Hematopoietic multipotent progenitor cell treated with erythropoietin and hydrocortisone succinate and interleukin-3 and kit ligand, for 4 days (in vitro differentiated cells): Measurements from ENCODE around the gene RNF8.
"Not testable (repeated sequence)": the region's sequence is repeated elsewhere in the genome, so short reads cannot be mapped to it uniquely, and the experiment has no call there.

ENCODE experiments used
- DNase-seq: peaks from one replicate; pipeline ENCODE4 v3.0.0-alpha.2; 2015

The RNF8 gene

GRCh38 chr6:37321516-37322415 is 32.0 kb upstream of the RNF8 start:
- no peak for DNase-seq

- DNase-seq, result peak; percentile 23
Measured at GRCh38 chr6:37323580-37323979, 30.2 kb upstream of the RNF8 start.

GRCh38 chr6:37324131-37325033 is 29.4 kb upstream of the RNF8 start:
- no peak for DNase-seq

- not testable (repeated sequence) for DNase-seq
Measured at GRCh38 chr6:37330345-37330744, 23.4 kb upstream of the RNF8 start.

GRCh38 chr6:37331047-37331446 is 22.7 kb upstream of the RNF8 start:
- DNase-seq, result no peak

- DNase-seq, result no peak
Measured at GRCh38 chr6:37332894-37333293, 20.9 kb upstream of the RNF8 start.

GRCh38 chr6:37334047-37334446 is 19.7 kb upstream of the RNF8 start:
- DNase-seq, result no peak

GRCh38 chr6:37338317-37338716 is 15.5 kb upstream of the RNF8 start:
- not testable (repeated sequence) for DNase-seq

GRCh38 chr6:37338745-37339255 is 15.0 kb upstream of the RNF8 start:
- DNase-seq, result no peak

- DNase-seq, result no peak
Measured at GRCh38 chr6:37339741-37340638, 13.8 kb upstream of the RNF8 start.

- no peak for DNase-seq
Measured at GRCh38 chr6:37340639-37340943, 13.2 kb upstream of the RNF8 start.

GRCh38 chr6:37343248-37343647 is 10.5 kb upstream of the RNF8 start:
- no peak for DNase-seq

GRCh38 chr6:37344308-37344707 is 9.5 kb upstream of the RNF8 start:
- no peak for DNase-seq

GRCh38 chr6:37345804-37346203 is 8.0 kb upstream of the RNF8 start:
- DNase-seq, result not testable (repeated sequence)

GRCh38 chr6:37347177-37347576 is 6.6 kb upstream of the RNF8 start:
- DNase-seq, result no peak

GRCh38 chr6:37347670-37348111 is 6.1 kb upstream of the RNF8 start:
- no peak for DNase-seq

GRCh38 chr6:37351027-37351426 is 2.8 kb upstream of the RNF8 start:
- DNase-seq, result no peak

GRCh38 chr6:37352384-37352783 is 1.4 kb upstream of the RNF8 start:
- no peak for DNase-seq

- peak; percentile 31 for DNase-seq
Measured at GRCh38 chr6:37354526-37355384, 972 bp downstream of the RNF8 start.

- no peak for DNase-seq
Measured at GRCh38 chr6:37357288-37357687, 3.5 kb downstream of the RNF8 start.

- DNase-seq, result no peak
Measured at GRCh38 chr6:37357860-37358259, 4.1 kb downstream of the RNF8 start.

- DNase-seq, result peak; percentile 51
Measured at GRCh38 chr6:37359039-37359438, 5.3 kb downstream of the RNF8 start.
